HG03378 (cell line): Measurements from ENCODE around the gene HEY2.
"Not testable (repeated sequence)": the region's sequence is repeated elsewhere in the genome, so short reads cannot be mapped to it uniquely, and the experiment has no call there.

Source experiments
- ATAC-seq: cut with Tn5 transposase; IDR thresholded peaks from one replicate; pipeline ENCODE4 v1.9.1; 2021; ENCODE audit warnings: mild to moderate bottlenecking, moderate library complexity; ENCODE audit not compliant: unreplicated experiment

Gene HEY2

GRCh38 chr6:125794342-125795137, 45.1 kb downstream of the HEY2 start:
- ATAC-seq: no peak

- ATAC-seq: no peak
Measured at GRCh38 chr6:125795301-125795700, 45.9 kb downstream of the HEY2 start.

- no peak for ATAC-seq
Measured at GRCh38 chr6:125797120-125797885, 47.9 kb downstream of the HEY2 start.

- ATAC-seq: no peak
Measured at GRCh38 chr6:125797886-125798444, 48.5 kb downstream of the HEY2 start.

GRCh38 chr6:125798734-125799508, 49.5 kb downstream of the HEY2 start:
- peak; percentile 86 for ATAC-seq

- ATAC-seq: no peak
Measured at GRCh38 chr6:125802383-125802782, 53.0 kb downstream of the HEY2 start.

GRCh38 chr6:125802943-125803377, 53.5 kb downstream of the HEY2 start:
- peak; percentile 15 for ATAC-seq

- ATAC-seq: peak; percentile 64
Measured at GRCh38 chr6:125804264-125804663, 54.8 kb downstream of the HEY2 start.

GRCh38 chr6:125804866-125805425, 55.5 kb downstream of the HEY2 start:
- not testable (repeated sequence) for ATAC-seq

- ATAC-seq: no peak
Measured at GRCh38 chr6:125806813-125807212, 57.4 kb downstream of the HEY2 start.

GRCh38 chr6:125807293-125807692, 57.9 kb downstream of the HEY2 start:
- peak; percentile 58 for ATAC-seq

- ATAC-seq: no peak
Measured at GRCh38 chr6:125808060-125808459, 58.6 kb downstream of the HEY2 start.

- no peak for ATAC-seq
Measured at GRCh38 chr6:125808591-125808990, 59.2 kb downstream of the HEY2 start.

- no peak for ATAC-seq
Measured at GRCh38 chr6:125809570-125810170, 60.2 kb downstream of the HEY2 start.

- ATAC-seq: no peak
Measured at GRCh38 chr6:125810445-125810844, 61.0 kb downstream of the HEY2 start.
